GM12878 (cell line): ENCODE data around the gene PLG.

Experiments
- EZH2 ChIP-seq: IDR thresholded peaks from 2 replicates; pipeline ENCODE4 v1.6.1; 2012; ENCODE audit warnings: low read depth, mild to moderate bottlenecking, control low read depth, inconsistent platforms, low read length, borderline replicate concordance; ENCODE audit not compliant: control insufficient read depth
- JUNB ChIP-seq: IDR thresholded peaks from 2 replicates; pipeline ENCODE4 v1.6.1; 2016; ENCODE audit warnings: antibody characterized with exemption, mild to moderate bottlenecking
- NBN ChIP-seq: fragments of 450-650 bp; IDR thresholded peaks from 2 replicates; pipeline ENCODE4 v1.6.1; 2016
- POLR2A ChIP-seq: IDR thresholded peaks from 2 replicates; pipeline ENCODE4 v1.6.1; 2011; ENCODE audit warnings: low read depth, mild to moderate bottlenecking, low read length
- RAD21 ChIP-seq: IDR thresholded peaks from 2 replicates; pipeline ENCODE4 v1.6.1; 2011; ENCODE audit warnings: mild to moderate bottlenecking, low read depth, low read length, moderate library complexity; ENCODE audit not compliant: insufficient read depth
- SMARCA5 ChIP-seq: fragments of 450-650 bp; IDR thresholded peaks from 2 replicates; pipeline ENCODE4 v1.6.1; 2017; ENCODE audit warnings: mild to moderate bottlenecking
- SMC3 ChIP-seq: IDR thresholded peaks from 2 replicates; pipeline ENCODE4 v1.6.1; 2011; ENCODE audit warnings: low read length, improper control_type of control experiment, borderline replicate concordance
- SRF ChIP-seq, 2 experiments: IDR thresholded peaks; 2 replicates each; pipeline ENCODE4 v1.6.1; 2011; ENCODE audit warnings: low read depth in 2 of 2, low read length in 2 of 2, mild to moderate bottlenecking in 1 of 2, moderate library complexity in 1 of 2
- TCF7 ChIP-seq: IDR thresholded peaks from 2 replicates; pipeline ENCODE4 v1.6.1; 2014; ENCODE audit warnings: antibody characterized with exemption, borderline replicate concordance

GRCh38 chr6:160730911-160731310 is 28.9 kb downstream of the PLG start:
- no peak for TF ChIP-seq TCF7
- TF ChIP-seq SMC3: no peak
- TF ChIP-seq NBN: no peak
- no peak for TF ChIP-seq POLR2A
- TF ChIP-seq JUNB: no peak
- TF ChIP-seq SMARCA5: no peak
- no peak for TF ChIP-seq SRF (IDR thresholded peaks at IDR 0.05; ENCODE audit: low read depth in 2 of 2, low read length in 2 of 2)
- TF ChIP-seq EZH2: no peak
- 0 out of 2 replicates have a peak, but pooled peaks have one; percentile 2 for TF ChIP-seq RAD21
